BLaER1 (cell line): ENCODE results near the gene RNU7-1.

ENCODE experiments used
- H3K27ac ChIP-seq: shearing (Covaris generic); formaldehyde crosslinking; 2 replicates; pipeline ENCODE4 v1.8.1; 2022
- H3K27me3 ChIP-seq: shearing (Covaris generic); formaldehyde crosslinking; 2 replicates; pipeline ENCODE4 v1.8.1; 2022
- H3K36me3 ChIP-seq: shearing (Covaris generic); formaldehyde crosslinking; 2 replicates; pipeline ENCODE4 v1.8.1; 2022
- H3K4me1 ChIP-seq: shearing (Covaris generic); formaldehyde crosslinking; 2 replicates; pipeline ENCODE4 v1.8.1; 2022
- H3K4me2 ChIP-seq: shearing (Covaris generic); formaldehyde crosslinking; 2 replicates; pipeline ENCODE4 v1.8.1; 2022
- H3K4me3 ChIP-seq: shearing (Covaris generic); formaldehyde crosslinking; 2 replicates; pipeline ENCODE4 v1.8.1; 2022
- H3K9ac ChIP-seq: shearing (Covaris generic); formaldehyde crosslinking; 2 replicates; pipeline ENCODE4 v1.8.1; 2022
- H3K9me3 ChIP-seq: shearing (Covaris generic); formaldehyde crosslinking; 2 replicates; pipeline ENCODE4 v1.8.1; 2022
- H4K20me1 ChIP-seq: shearing (Covaris generic); formaldehyde crosslinking; 2 replicates; pipeline ENCODE4 v1.8.1; 2022
- Cebpa-rat ChIP-seq: shearing (Covaris generic); IDR thresholded peaks from 2 replicates; pipeline ENCODE4 v1.8.1; 2022

RNU7-1 gene

DNA sequence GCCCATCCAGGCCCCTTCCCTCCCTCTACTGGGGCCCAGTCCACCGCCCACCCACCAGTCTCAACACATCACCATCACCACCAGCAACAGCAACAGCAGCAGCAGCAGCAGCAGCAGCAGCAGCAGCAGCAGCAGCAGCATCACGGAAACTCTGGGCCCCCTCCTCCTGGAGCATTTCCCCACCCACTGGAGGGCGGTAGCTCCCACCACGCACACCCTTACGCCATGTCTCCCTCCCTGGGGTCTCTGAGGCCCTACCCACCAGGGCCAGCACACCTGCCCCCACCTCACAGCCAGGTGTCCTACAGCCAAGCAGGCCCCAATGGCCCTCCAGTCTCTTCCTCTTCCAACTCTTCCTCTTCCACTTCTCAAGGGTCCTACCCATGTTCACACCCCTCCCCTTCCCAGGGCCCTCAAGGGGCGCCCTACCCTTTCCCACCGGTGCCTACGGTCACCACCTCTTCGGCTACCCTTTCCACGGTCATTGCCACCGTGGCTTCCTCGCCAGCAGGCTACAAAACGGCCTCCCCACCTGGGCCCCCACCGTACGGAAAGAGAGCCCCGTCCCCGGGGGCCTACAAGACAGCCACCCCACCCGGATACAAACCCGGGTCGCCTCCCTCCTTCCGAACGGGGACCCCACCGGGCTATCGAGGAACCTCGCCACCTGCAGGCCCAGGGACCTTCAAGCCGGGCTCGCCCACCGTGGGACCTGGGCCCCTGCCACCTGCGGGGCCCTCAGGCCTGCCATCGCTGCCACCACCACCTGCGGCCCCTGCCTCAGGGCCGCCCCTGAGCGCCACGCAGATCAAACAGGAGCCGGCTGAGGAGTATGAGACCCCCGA is 6.8 kb upstream of the RNU7-1 start:
- TF ChIP-seq Cebpa-rat: no peak
- peaks cover 67% of the 10 kb centered on the region for H3K4me1 ChIP-seq
- peaks cover 73% of the 10 kb centered on the region for H3K36me3 ChIP-seq
- H3K4me2 ChIP-seq: peak overlapping the region; percentile 99
- peak overlapping the region; percentile 99 for H3K27ac ChIP-seq
- no peaks in the 10 kb centered on the region for H3K27me3 ChIP-seq
- peaks cover 37% of the 10 kb centered on the region for H4K20me1 ChIP-seq
- H3K4me3 ChIP-seq: peak overlapping the region; percentile 93
- H3K9ac ChIP-seq: peak overlapping the region; percentile 99
- no peaks in the 10 kb centered on the region for H3K9me3 ChIP-seq

DNA sequence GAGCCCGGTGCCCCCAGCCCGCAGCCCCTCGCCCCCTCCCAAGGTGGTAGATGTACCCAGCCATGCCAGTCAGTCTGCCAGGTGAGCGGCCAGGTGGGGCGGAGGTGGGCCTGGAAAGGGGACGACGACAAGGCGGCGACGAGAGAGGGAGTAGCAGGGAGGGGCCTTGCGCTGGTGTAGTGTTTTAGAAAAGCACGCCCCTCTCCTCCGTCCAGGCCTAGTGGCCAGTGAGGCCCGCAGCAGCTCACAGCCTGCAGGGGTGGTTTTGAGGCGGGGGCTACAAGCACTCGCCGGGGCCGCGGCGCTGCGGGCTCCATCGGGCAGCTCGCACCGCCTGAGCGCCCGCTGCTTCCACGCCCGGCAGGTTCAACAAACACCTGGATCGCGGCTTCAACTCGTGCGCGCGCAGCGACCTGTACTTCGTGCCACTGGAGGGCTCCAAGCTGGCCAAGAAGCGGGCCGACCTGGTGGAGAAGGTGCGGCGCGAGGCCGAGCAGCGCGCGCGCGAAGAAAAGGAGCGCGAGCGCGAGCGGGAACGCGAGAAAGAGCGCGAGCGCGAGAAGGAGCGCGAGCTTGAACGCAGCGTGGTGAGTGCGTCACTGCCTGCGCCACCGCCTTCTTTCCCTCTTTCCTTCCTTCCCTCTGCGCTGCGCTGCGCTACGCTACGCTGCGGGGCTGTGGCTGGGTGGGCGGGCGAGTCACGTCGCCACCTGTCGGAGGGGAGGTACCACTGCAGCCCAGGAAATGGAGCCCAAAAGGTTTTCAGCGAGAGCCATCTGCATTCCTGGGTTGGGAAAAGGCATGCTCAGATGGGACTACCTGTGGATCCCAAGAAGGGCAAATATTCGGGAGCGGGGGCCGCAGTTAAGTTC is 5.9 kb upstream of the RNU7-1 start:
- no peaks in the 10 kb centered on the region for H3K9me3 ChIP-seq
- peak overlapping the region; percentile 99 for H3K9ac ChIP-seq
- peak overlapping the region; percentile 99 for H3K4me2 ChIP-seq
- H4K20me1 ChIP-seq: peaks cover 29% of the 10 kb centered on the region; the same call in 1 of the 2 replicates
- peaks cover 67% of the 10 kb centered on the region for H3K4me1 ChIP-seq
- H3K36me3 ChIP-seq: peaks cover 74% of the 10 kb centered on the region
- H3K4me3 ChIP-seq: peak overlapping the region; percentile 93
- no peak for TF ChIP-seq Cebpa-rat
- no peaks in the 10 kb centered on the region for H3K27me3 ChIP-seq
- peak overlapping the region; percentile 99 for H3K27ac ChIP-seq

- Histone ChIP-seq H3K9me3 (no peaks in the 10 kb centered on the region), H3K4me3 (peak overlapping the region; percentile 93), H4K20me1 (peaks cover 20% of the 10 kb centered on the region; the same call in 1 of the 2 replicates), H3K27ac (peak overlapping the region; percentile 99), H3K4me2 (peak overlapping the region; percentile 99), H3K4me1 (peaks cover 68% of the 10 kb centered on the region), H3K9ac (peak overlapping the region; percentile 99), H3K36me3 (peaks cover 66% of the 10 kb centered on the region), H3K27me3 (no peaks in the 10 kb centered on the region)
- no peak for TF ChIP-seq Cebpa-rat
Observed at GRCh38 chr12:6938353-6939190, 5.0 kb upstream of the RNU7-1 start.

GRCh38 chr12:6939191-6939540 is 4.5 kb upstream of the RNU7-1 start:
- Histone ChIP-seq H3K4me1 (peaks cover 62% of the 10 kb centered on the region), H3K9ac (peak overlapping the region; percentile 99; the same call in 1 of the 2 replicates), H4K20me1 (peaks cover 14% of the 10 kb centered on the region; the same call in 1 of the 2 replicates), H3K36me3 (peaks cover 60% of the 10 kb centered on the region), H3K27ac (peak overlapping the region; percentile 99), H3K4me2 (no peak overlapping the region), H3K27me3 (no peaks in the 10 kb centered on the region), H3K9me3 (no peaks in the 10 kb centered on the region), H3K4me3 (no peak overlapping the region)
- no peak for TF ChIP-seq Cebpa-rat

DNA sequence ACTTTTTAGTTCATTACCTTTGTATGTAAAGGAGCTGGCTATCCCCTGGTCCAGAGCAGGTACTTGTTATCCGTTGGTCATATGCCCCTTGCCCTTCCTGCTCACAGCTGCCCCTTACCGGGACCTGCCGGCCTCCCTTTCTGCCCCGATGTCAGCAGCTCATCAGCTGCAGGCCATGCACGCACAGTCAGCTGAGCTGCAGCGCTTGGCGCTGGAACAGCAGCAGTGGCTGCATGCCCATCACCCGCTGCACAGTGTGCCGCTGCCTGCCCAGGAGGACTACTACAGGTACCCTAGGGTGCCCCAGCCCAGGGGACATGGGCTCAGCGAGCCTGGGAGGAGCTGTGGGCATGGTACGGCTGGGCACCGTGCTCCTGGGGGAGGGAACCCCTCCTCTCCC is 2.3 kb upstream of the RNU7-1 start:
- Histone ChIP-seq H3K27ac (no peak overlapping the region; the same call in 1 of the 2 replicates), H4K20me1 (no peaks in the 10 kb centered on the region), H3K4me2 (no peak overlapping the region), H3K4me1 (peaks cover 56% of the 10 kb centered on the region), H3K36me3 (peaks cover 46% of the 10 kb centered on the region), H3K27me3 (no peaks in the 10 kb centered on the region), H3K4me3 (no peak overlapping the region), H3K9me3 (no peaks in the 10 kb centered on the region), H3K9ac (0 out of 2 replicates have a peak overlapping the region, but pooled peaks have one; percentile 30)
- TF ChIP-seq Cebpa-rat: no peak

DNA sequence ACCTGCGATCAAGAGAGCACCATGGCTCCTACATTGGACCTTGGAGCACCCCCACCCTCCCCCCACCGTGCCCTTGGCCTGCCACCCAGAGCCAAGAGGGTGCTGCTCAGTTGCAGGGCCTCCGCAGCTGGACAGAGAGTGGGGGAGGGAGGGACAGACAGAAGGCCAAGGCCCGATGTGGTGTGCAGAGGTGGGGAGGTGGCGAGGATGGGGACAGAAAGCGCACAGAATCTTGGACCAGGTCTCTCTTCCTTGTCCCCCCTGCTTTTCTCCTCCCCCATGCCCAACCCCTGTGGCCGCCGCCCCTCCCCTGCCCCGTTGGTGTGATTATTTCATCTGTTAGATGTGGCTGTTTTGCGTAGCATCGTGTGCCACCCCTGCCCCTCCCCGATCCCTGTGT is 1.8 kb upstream of the RNU7-1 start:
- peak overlapping the region; percentile 30; the same call in 1 of the 2 replicates for H3K9ac ChIP-seq
- peaks cover 56% of the 10 kb centered on the region for H3K4me1 ChIP-seq
- H3K4me2 ChIP-seq: no peak overlapping the region
- H3K27ac ChIP-seq: no peak overlapping the region; the same call in 1 of the 2 replicates
- no peaks in the 10 kb centered on the region for H4K20me1 ChIP-seq
- no peak overlapping the region for H3K4me3 ChIP-seq
- H3K9me3 ChIP-seq: no peaks in the 10 kb centered on the region
- no peaks in the 10 kb centered on the region for H3K27me3 ChIP-seq
- no peak for TF ChIP-seq Cebpa-rat
- H3K36me3 ChIP-seq: peaks cover 45% of the 10 kb centered on the region

DNA sequence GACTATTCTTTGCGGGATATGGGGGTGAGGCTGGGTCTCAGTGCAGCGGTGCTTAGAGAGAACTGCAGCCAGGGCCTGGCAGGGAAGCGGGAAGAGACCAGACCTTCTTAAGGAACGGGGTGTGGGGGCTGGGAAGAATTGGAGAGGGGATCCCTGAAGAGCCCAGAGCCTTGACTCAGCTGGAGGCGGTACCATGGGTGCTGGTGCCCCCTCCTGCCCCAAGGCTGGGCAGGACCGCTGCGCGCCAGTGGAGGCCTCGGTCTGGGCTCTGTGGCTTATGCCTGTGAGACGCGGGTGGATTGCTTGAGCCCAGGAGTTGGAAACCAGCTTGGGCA is 1.3 kb upstream of the RNU7-1 start:
- H3K9ac ChIP-seq: peak overlapping the region; percentile 95; the same call in 1 of the 2 replicates
- no peaks in the 10 kb centered on the region for H4K20me1 ChIP-seq
- peaks cover 45% of the 10 kb centered on the region for H3K36me3 ChIP-seq
- H3K27ac ChIP-seq: peak overlapping the region; percentile 95
- no peaks in the 10 kb centered on the region for H3K9me3 ChIP-seq
- peak overlapping the region; percentile 99 for H3K4me2 ChIP-seq
- no peak for TF ChIP-seq Cebpa-rat
- H3K4me1 ChIP-seq: peaks cover 58% of the 10 kb centered on the region
- H3K27me3 ChIP-seq: no peaks in the 10 kb centered on the region
- H3K4me3 ChIP-seq: no peak overlapping the region

GRCh38 chr12:6943389-6943721 is 261 bp upstream of the RNU7-1 start:
- Histone ChIP-seq H3K9ac (peak overlapping the region; percentile 95), H3K4me1 (peaks cover 65% of the 10 kb centered on the region), H3K4me3 (peak overlapping the region; percentile 82)

More at GRCh38 chr12:6943389-6943721, 261 bp upstream of the RNU7-1 start:
- TF ChIP-seq Cebpa-rat: no peak
- H3K27me3 ChIP-seq: no peaks in the 10 kb centered on the region
- no peaks in the 10 kb centered on the region for H3K9me3 ChIP-seq
- H3K27ac ChIP-seq: peak overlapping the region; percentile 95
- H3K4me2 ChIP-seq: peak overlapping the region; percentile 99
- no peaks in the 10 kb centered on the region for H4K20me1 ChIP-seq
- H3K36me3 ChIP-seq: peaks cover 45% of the 10 kb centered on the region
